Measurements from ENCODE around the gene NR3C1.

- TF ChIP-seq CTCF (IDR thresholded peaks at IDR 0.05; ENCODE audit: insufficient read depth, low read length, poor library complexity, severe bottlenecking) (no peak), EZH2phosphoT487 (conservative IDR thresholded peaks at IDR 0.05; ENCODE audit: low read length) (no peak)
These were observed 62.4 kb downstream of the NR3C1 start for GRCh38 chr5:143340891-143341685.
